NCI-H1417 (cell line): ENCODE data around the gene NFIC.
"Not testable (repeated sequence)": the region's sequence is repeated elsewhere in the genome, so short reads cannot be mapped to it uniquely, and the experiment has no call there.

Experiments
- DNase-seq, 3 experiments: peaks; one replicate each; lab custom pipeline; 2025; lab: John Stamatoyannopoulos, UW

NFIC gene

GRCh38 chr19:3491396-3492119 is 125.2 kb downstream of the NFIC start:
- no peak for DNase-seq

DNA sequence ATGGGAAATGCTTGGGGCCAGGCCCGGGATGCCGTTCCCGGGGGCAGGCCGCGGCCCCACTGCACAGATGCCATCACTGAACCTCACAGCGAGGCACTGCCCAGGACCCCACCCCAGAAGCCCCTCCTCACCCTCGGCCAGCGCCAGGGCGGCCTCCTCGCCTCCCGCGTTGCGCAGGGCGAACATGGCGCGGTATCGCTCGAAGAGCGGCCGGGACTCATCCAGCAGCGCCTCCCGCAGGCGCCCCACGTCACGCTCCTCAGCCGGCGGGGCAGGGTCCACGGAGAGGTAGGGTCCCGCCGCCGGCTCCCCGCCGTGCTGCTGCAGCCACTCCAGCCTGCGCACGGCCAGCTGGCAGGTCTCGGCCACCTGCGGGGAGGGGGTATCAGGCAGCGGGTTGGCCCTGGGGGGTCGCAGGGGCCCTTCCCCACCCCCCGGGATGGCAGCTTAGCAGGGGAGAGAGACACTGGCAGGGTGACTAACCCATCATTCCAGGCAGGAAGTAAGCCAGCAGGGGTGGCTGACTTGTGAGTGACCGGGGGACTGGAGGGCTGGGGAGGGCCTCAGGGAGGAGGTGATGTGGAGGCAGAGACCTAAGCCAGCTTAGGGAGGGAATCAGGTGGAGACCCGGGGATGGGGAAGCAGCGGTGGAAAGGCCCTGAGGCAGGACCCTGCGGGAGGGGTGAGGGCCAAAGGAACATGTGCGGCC is 125.9 kb downstream of the NFIC start:
- no peak for DNase-seq

- no peak for DNase-seq
Observed at GRCh38 chr19:3492919-3493318, 126.5 kb downstream of the NFIC start.

GRCh38 chr19:3493651-3494050 is 127.3 kb downstream of the NFIC start:
- no peak for DNase-seq

GRCh38 chr19:3494051-3494450 is 127.7 kb downstream of the NFIC start:
- DNase-seq, result no peak

- no peak for DNase-seq
Observed at GRCh38 chr19:3494559-3494958, 128.2 kb downstream of the NFIC start.

DNA sequence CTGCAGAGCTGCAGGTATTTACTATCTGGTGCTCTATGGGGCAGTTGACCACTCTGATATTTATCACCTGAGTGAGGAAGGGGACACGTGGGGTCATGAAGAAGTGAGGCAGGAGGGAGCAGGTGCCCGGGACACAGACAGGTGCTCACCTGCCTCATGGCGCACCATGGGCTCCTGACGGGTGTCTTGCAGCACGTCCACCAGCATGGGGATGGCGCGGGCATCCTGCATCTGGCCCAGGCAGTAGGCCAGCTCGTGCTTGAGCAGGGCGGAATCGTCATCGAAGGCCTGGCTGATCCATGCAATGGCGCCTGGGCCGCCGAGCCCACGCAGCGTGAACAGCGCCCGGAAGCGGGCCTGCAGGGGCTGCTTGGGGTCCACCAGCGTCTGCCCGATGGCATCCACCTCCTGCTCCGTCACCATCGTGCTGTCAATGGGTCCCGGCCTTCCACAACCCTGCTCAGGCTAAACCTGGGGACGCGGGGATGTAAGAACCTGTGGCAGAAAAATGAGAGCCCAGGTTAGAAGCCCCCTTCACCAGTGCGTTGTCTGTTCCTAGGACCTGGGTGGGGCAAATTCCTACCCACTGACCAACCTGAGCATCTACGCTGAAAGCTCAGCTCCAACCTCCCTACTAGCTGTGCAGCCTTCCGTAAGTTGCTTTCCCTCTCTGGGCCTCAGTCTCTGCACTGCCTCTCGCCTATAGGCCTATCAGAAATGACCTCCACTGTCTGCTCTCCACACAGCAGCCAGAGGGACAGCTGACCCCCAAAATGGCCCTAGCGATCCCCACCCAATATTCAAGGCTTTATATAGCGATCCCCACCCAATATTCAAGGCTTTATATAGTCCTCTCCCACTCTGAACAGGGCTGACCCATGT is 130.2 kb downstream of the NFIC start:
- DNase-seq, result no peak

DNA sequence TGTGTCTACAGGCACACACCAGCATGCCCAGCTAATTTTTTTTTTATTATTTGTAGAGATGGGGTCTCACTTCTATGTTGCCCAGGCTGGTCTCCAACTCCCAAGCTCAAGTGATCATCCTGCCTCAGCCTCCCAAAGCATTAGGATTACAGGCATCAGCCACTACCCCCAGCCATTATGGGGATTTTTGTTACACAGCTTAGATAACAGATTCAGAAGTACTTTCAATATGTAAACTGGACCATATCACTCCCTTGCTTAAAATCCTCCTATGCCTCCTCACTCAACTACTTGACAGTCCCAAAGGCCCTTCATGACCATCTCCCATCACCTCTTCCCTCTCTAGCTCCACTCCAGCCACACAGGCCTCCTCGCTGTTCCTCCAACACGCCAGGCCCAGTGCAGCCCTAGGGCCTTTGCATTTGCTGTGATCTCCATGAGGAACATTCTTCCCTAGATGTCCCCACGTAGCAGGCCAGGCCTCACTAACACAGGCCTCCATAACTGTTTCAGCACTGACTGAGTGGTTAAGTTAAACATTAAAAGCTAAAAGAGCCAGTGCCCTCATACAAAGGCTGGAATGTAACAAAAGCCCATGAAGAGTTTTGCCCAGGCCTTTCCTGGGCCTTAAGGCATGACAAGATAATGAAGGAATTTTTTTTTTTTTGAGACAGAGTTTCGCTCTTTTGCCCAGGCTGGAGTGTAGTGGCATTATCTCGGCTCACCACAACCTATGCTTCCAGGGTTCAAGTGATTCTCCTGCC is 131.6 kb downstream of the NFIC start:
- no peak for DNase-seq

DNA sequence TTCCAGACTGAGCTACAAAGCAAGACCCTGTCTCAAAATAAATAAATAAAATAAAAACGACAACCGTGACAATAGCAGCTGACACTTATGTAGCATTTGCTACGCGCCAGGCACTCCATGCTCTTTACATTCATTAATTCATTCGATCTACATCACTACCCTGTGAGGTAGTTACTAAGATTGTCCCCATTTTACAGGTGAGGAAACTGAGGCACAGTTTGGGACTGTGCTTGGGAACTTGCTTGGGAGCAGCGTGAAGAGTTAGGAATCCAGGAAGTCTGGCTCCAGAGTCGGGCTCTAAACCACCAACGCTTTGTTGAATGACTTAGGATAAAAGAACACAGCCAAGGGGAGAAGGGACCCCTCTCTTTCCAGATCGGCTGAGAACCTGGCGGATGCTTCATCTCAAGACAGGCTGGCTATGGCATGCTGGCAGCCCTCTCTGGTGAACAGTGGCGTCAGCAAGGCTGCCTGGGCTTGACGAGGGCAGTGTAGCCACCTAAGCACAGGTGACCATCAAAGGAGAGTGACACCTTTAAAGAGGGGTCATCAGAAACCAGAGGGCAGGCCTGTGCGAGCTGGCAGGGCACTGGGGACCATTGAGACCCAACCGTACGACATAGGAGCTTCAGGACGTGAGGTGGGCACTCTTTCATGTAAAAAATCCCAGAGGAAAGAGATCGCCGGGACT is 133.5 kb downstream of the NFIC start:
- DNase-seq, result peak in 1 of 3 experiments; percentile 51

GRCh38 chr19:3500429-3501101 is 134.2 kb downstream of the NFIC start, which contains the start of gene DOHH:
DOHH (minus strand) TSS chr19:3500674; CDS start chr19:3496814, 3,860 bp downstream.
- peak; percentile 98 to 99 (median 99) for DNase-seq

GRCh38 chr19:3501780-3502179 is 135.4 kb downstream of the NFIC start:
- DNase-seq, result no peak

GRCh38 chr19:3503036-3503572 is 136.7 kb downstream of the NFIC start:
- no peak for DNase-seq

DNA sequence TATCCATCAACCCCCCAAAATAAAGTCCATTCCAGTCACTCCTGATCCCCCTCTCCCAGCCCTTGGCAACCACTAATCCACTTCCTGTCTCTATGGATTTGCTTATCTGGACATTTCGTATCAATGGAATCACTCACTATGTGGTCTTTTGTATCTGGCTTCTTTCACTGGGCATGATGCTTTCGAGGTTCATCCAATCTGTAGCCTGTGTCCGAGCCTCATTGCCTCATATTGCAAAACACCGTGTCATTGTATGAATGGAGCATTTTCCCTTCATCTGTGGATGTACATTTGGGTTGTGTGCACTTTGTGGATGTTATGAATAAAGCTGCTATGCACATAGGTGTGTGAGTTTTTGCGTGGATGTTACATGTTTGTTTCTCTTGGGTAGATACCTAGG is 138.4 kb downstream of the NFIC start:
- DNase-seq, result peak in 1 of 3 experiments; percentile 38

DNA sequence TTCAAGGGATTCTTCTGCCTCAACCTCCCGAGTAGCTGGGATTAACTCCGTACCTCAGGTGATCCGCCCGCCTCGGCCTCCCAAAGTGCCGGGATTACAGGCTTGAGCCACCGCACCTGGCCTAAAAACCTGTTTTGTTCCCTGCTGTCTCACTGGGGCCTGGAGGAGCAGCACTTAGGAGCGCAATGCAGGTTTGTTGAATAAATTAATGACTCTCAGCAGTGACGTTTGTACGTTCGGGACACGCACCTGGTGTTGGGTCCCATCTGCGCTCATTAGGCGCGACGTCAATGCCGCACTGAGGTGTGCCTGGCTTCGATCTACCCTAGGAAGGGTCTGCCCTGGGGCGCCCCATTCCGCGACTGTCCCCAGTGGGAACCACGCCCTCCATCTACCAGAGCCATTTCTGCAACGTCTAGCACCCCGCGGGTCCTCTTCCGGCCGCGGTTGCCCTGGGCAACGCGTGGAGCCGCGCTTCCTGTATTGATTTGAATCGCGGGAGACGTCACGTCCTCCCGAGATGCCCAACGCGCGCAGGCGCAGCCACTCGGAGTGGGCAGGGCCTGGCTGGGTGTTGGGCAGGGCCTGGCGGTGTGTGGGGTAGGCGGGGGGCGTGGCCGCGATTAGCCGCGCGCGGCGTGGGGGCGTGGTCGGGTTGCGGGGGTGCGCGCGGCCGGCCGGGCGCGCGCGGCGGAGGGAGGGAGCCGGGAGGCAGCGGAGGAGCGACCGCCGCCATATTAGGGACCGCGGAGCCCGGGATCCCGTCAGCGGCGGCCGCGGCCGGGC is 139.4 kb downstream of the NFIC start, which contains the start of gene FZR1:
Gene FZR1, plus strand, starts transcription at position 714 of the 786 bp plus-strand sequence. CDS start 16,679 bp downstream, outside the sequence.
- peak; percentile 100 for DNase-seq

- peak in 2 of 3 experiments; percentile 28 to 48 for DNase-seq
Observed at GRCh38 chr19:3506384-3507340, 140.3 kb downstream of the NFIC start.

DNA sequence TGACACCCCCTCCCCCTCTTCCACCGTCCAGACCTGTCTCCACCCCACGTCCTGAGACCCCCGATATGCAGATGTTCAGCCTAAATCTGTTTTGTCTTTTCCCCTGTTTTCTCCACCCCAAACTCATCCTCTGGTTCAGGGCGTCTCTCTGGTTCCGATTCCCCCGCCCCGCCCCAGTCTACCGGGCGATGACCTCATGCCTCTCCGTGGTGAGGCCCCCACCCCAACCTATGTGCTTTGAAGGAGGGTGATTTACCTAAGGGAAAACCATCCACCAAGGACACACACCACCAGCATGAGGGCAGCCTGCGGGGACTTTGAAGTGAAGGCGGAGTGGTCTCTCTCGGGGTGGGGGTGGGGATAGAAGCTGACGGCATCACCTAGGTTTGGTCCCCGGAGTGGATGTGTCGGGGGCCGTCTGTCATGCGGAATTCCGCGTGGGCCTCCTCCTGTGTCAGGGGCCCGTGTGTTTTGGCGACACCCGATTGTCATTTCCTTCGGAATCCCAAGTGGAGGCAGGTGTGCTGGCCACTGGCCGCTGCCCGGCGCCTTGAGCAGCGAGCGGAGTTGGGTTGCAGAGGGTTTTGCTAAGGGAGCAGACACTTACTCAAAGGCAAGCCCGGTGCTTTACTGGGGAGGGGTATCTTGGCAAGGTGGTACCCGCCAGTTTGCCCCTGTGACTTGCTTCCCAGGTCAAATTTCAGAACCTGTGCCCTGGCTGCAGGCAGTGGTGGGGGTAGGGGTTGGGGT is 141.2 kb downstream of the NFIC start:
- DNase-seq, result peak; percentile 9 to 50 (median 31)

DNA sequence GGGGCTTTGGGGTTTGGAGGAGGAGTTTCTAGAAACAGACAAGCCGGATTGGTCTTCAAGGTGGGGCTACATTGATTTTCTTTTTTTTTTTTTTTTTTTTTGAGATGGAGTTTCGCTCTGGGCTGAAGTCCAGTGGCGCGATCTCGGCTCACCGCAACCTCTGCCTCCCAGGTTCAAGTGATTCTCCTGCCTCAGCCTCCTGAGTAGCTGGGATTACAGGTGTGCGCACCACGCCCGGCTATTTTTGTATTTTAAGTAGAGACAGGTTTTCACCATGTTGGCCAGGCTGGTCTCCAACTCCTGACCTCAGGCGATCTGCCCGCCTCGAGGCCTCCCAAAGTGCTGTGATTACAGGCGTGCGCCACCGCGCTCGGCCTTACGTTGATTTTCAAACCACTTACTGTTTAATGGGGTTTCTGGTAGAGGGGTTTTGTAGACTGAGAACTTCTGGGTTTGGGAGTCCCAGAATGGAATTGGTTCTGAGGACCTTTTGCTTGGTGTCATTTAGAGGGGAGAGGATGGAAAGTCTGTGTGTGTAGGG is 141.8 kb downstream of the NFIC start:
- DNase-seq, result not testable (repeated sequence)
